Naive thymus-derived CD4-positive, alpha-beta T cell (primary cell): ENCODE results near the gene SELENOO. TPM values are rescaled to one million over a fixed set of nuclear protein-coding genes. Genes with fewer than 3 reads are reported as not detected.

Experiments used
- ATAC-seq: fragments of 150-1000 bp; cut with Tn5 transposase; 2 replicates; pipeline ENCODE4 v1.10.0; 2021; ENCODE audit warnings: mild to moderate bottlenecking, moderate library complexity
- CTCF ChIA-PET: fragments of 350-600 bp; sonication (Branson Sonifier 250); formaldehyde crosslinking; loops from one replicate; lab custom pipeline; 2021; ENCODE audit warnings: antibody characterized with exemption; lab: Charles Lee
- POLR2A ChIA-PET: fragments of 350-600 bp; sonication (Branson Sonifier 250); formaldehyde crosslinking; loops from one replicate; lab custom pipeline; 2021; ENCODE audit warnings: antibody characterized with exemption, inconsistent platforms; lab: Charles Lee
- DNase-seq, 9 donors: peaks; one replicate each; pipeline versions ENCODE4 v3.0.0 to v3.0.0-alpha.2; 2020 to 2022; ENCODE audit warnings: mixed read lengths in 1 of 9
- H3K27ac ChIP-seq: one replicate; pipeline ENCODE4 v1.7.0; 2013; ENCODE audit warnings: mild to moderate bottlenecking, low read depth, low read length, moderate library complexity
- H3K27me3 ChIP-seq, 2 donors: one replicate each; pipeline ENCODE4 v1.7.0; 2013; ENCODE audit warnings: low read length in 2 of 2, mild to moderate bottlenecking in 2 of 2, moderate library complexity in 2 of 2; ENCODE audit not compliant: control insufficient read depth in 2 of 2, insufficient read depth in 2 of 2
- H3K36me3 ChIP-seq, 3 experiments: 1 replicate in 2 of 3; 2 replicates in 1 of 3; pipeline ENCODE4 v1.7.0; 2013; ENCODE audit warnings: low read length in 3 of 3, mild to moderate bottlenecking in 3 of 3, moderate library complexity in 1 of 3; ENCODE audit not compliant: insufficient read depth in 3 of 3, control insufficient read depth in 2 of 3
- H3K4me1 ChIP-seq, 2 donors: one replicate each; pipeline ENCODE4 v1.7.0; 2013; ENCODE audit warnings: low read length in 2 of 2, mild to moderate bottlenecking in 2 of 2, moderate library complexity in 1 of 2; ENCODE audit not compliant: control insufficient read depth in 2 of 2, insufficient read depth in 2 of 2
- H3K4me3 ChIP-seq: 2 replicates; pipeline ENCODE4 v1.7.0; 2013; ENCODE audit warnings: mild to moderate bottlenecking, low read length
- H3K9me3 ChIP-seq, 3 experiments: 1 replicate in 2 of 3; 2 replicates in 1 of 3; pipeline ENCODE4 v1.7.0; 2013; ENCODE audit warnings: low read length in 3 of 3; ENCODE audit not compliant: control insufficient read depth in 2 of 3
- H3K27ac Mint-ChIP-seq, 9 donors: one replicate each; pipeline ENCODE4 v1.8.0; 2020 to 2022; ENCODE audit warnings: mixed read lengths in 9 of 9, mild to moderate bottlenecking in 8 of 9, moderate library complexity in 5 of 9, inconsistent platforms in 2 of 9
- H3K27me3 Mint-ChIP-seq, 5 donors: one replicate each; pipeline ENCODE4 v1.8.0; 2021 to 2022; ENCODE audit warnings: mixed read lengths in 5 of 5, mild to moderate bottlenecking in 1 of 5
- H3K36me3 Mint-ChIP-seq, 5 donors: one replicate each; pipeline ENCODE4 v1.8.0; 2020 to 2022; ENCODE audit warnings: mixed read lengths in 5 of 5, mild to moderate bottlenecking in 3 of 5, inconsistent platforms in 1 of 5
- H3K4me1 Mint-ChIP-seq, 7 donors: one replicate each; pipeline ENCODE4 v1.8.0; 2020 to 2022; ENCODE audit warnings: mixed read lengths in 7 of 7, mild to moderate bottlenecking in 3 of 7, inconsistent platforms in 1 of 7
- H3K4me3 Mint-ChIP-seq, 10 donors: one replicate each; pipeline ENCODE4 v1.8.0; 2020 to 2022; ENCODE audit warnings: mild to moderate bottlenecking in 10 of 10, mixed read lengths in 10 of 10, moderate library complexity in 6 of 10, inconsistent platforms in 2 of 10
- H3K9me3 Mint-ChIP-seq, 11 donors: one replicate each; pipeline ENCODE4 v1.8.0; 2020 to 2022; ENCODE audit warnings: mixed read lengths in 11 of 11, mild to moderate bottlenecking in 4 of 11, inconsistent platforms in 1 of 11, moderate library complexity in 1 of 11
- intact Hi-C, 2 donors: fragments of 100-400 bp; cut with micrococcal nuclease; formaldehyde crosslinking; loops; one replicate each; pipeline ENCODE4 v1.15.1; 2023
- polyA plus RNA-seq, 2 donors: library from polyadenylated mRNA; unstranded; fragments of 300-500 nt; fragmentation: Illumina TruSeq; gene quantifications; one replicate each; pipeline ENCODE4 v1.2.3, GENCODE V29; 2021
- total RNA-seq, 6 experiments: library from RNA in 5 of 6; stranded (reverse) in 5 of 6; gene quantifications; 1 replicate in 5 of 6; 2 replicates in 1 of 6; pipeline ENCODE4 v1.2.3 and lab custom pipeline; 2021 to 2026

The SELENOO gene
- total and polyA plus RNA-seq, 7 experiments from 2014 or later = 3.4 to 36.6 (median 30.6) TPM

DNA sequence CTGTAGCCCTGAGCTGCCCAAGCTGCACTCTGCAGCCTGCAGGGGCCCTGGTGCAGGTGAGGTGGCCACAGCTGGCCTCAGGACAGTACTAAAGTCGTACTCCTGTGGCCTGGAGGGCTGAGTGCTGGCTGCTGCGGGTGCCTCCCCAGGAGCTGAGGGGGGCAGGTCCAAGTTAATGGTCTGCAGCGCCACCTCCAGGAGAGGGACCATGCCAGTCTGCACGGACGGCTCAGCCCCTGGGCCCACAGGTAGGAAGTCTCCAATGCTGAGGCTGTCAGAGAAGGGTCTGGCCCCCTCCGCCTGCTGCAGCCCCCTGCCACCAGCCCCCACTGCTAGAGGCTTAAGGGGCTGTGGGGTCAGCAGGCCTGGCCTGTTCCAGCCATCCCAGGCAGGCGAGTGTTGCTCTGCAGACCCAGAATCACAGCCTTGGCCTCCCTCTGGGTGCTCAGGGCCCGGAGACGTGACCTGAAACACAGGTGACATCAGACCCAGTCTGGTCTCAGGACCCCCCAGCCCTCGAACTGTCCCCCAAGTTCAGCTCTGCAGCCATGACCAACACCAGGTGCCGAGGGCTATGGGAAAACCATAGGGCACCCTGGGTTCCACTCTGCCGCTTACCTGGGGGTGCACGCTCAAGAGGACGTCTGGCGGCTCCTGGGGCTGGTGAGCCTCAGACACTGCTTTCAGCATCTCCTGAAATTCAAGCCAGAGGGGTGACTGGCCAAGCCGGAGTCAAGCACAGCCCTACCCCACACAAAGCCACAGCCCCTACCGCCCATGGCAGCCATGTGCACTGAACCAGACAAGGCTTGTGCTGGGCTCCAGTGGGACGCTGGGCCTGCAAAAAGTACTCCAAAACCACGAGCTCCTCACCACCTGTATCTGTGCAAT, 20.8 kb downstream of the SELENOO start:
- H3K36me3 Mint-ChIP-seq = peaks cover 0 to 16% (median 4%) of the 10 kb centered on the region in 5 donors

DNA sequence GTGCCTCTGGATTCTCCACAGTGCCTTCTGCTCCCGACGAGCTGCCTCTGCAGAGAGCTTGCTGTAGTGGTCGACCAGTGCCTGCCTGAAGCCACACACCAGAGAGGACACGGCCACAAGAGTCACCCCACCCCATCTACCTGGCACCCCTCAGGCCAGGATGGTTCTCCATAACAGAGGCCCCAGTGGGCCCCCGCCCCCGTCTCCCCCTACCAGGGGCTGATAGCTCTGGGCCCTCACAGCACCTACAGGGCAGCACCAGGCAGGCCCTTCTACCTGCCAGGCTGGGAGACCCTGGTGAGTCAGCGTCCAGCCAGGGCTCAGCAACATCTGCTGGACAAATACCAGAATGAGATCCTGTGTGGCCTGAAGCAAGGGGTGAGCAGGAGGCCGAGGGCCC, 21.7 kb downstream of the SELENOO start:
- POLR2A ChIA-PET = no interaction called here
- H3K27ac Mint-ChIP-seq = no peak overlapping the region
- H3K4me3 ChIP-seq = no peak overlapping the region
- H3K9me3 Mint-ChIP-seq = no peaks in the 10 kb centered on the region
- DNase-seq (no peak), ATAC-seq (no peak)
- peaks cover 0 to 4% (median 0%) of the 10 kb centered on the region in 7 donors for H3K4me1 Mint-ChIP-seq
- H3K4me3 Mint-ChIP-seq = no peak overlapping the region
- CTCF ChIA-PET = interaction anchor here (1.0 to 1.6 kb wide), 2 partner anchors 12 to 18 kb away, joined by 3 to 4 read pairs; no protein-coding TSS in a partner anchor
- no peaks in the 10 kb centered on the region for H3K27me3 Mint-ChIP-seq
- H3K27me3 ChIP-seq = no peaks in the 10 kb centered on the region
- peaks cover 0 to 16% (median 4%) of the 10 kb centered on the region in 5 donors for H3K36me3 Mint-ChIP-seq
- H3K27ac ChIP-seq = no peak overlapping the region
- peaks cover 7 to 95% (median 27%) of the 10 kb centered on the region in 3 experiments for H3K36me3 ChIP-seq
- intact Hi-C loops = no loop called here
- no peaks in the 10 kb centered on the region for H3K9me3 ChIP-seq
- H3K4me1 ChIP-seq = no peaks in the 10 kb centered on the region

More for the DNA sequence above, 20.8 kb downstream of the SELENOO start:
- H3K4me3 ChIP-seq = no peak overlapping the region
- no peaks in the 10 kb centered on the region for H3K4me1 ChIP-seq
- Mint-ChIP-seq H3K9me3 (no peaks in the 10 kb centered on the region), H3K4me1 (peaks cover 0 to 4% (median 0%) of the 10 kb centered on the region in 7 donors), H3K27me3 (no peaks in the 10 kb centered on the region), H3K4me3 (no peak overlapping the region), H3K27ac (no peak overlapping the region)
- intact Hi-C loops = no loop called here
- CTCF ChIA-PET = interaction anchor here (1.0 to 1.6 kb wide), 2 partner anchors 11 to 19 kb away, joined by 3 to 4 read pairs; no protein-coding TSS in a partner anchor
- no peak overlapping the region for H3K27ac ChIP-seq
- H3K9me3 ChIP-seq = no peaks in the 10 kb centered on the region
- H3K27me3 ChIP-seq = no peaks in the 10 kb centered on the region
- peaks cover 7 to 95% (median 31%) of the 10 kb centered on the region in 3 experiments for H3K36me3 ChIP-seq
- POLR2A ChIA-PET = interaction anchor here (0.8 kb wide), 1 partner anchor 10 kb away, joined by 7 read pairs; no protein-coding TSS in a partner anchor
- ATAC-seq (no peak), DNase-seq (no peak)

DNA sequence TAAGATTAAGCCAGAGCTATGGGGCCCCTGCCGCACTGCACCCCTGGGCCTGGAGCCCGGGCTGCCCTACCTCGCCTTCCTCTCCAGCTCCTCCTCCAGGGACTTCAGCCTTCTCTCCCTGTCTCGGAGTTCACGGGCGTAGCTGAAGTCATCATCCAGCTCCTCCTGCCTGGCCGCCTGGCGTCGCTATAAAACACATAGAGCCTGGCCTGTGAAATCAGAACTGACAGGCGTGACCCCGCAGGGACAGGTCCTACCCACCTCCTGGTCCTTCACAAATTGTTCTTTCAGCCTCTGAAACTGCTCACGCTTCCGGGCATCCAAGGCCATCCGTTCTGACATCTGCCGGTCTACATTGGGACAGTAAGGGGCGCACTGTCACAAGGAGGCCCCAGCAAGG, 23.3 kb downstream of the SELENOO start:
- H3K4me1 ChIP-seq = no peaks in the 10 kb centered on the region
- Mint-ChIP-seq H3K27ac (peak overlapping the region in 2 of 9 donors; percentile 32 to 37), H3K4me1 (peaks cover 0 to 7% (median 0%) of the 10 kb centered on the region in 7 donors), H3K9me3 (no peaks in the 10 kb centered on the region), H3K4me3 (no peak overlapping the region), H3K27me3 (no peaks in the 10 kb centered on the region), H3K36me3 (peaks cover 0 to 22% (median 4%) of the 10 kb centered on the region in 5 donors)
- intact Hi-C loops = no loop called here
- H3K27ac ChIP-seq = no peak overlapping the region
- H3K4me3 ChIP-seq = no peak overlapping the region
- CTCF ChIA-PET = no interaction called here
- peaks cover 7 to 95% (median 34%) of the 10 kb centered on the region in 3 experiments for H3K36me3 ChIP-seq
- H3K9me3 ChIP-seq = no peaks in the 10 kb centered on the region
- H3K27me3 ChIP-seq = no peaks in the 10 kb centered on the region
- POLR2A ChIA-PET = interaction anchor here (0.8 kb wide), 1 partner anchor 37 kb away, joined by 3 read pairs; no protein-coding TSS in a partner anchor
- DNase-seq = no peak
- ATAC-seq = no peak

DNA sequence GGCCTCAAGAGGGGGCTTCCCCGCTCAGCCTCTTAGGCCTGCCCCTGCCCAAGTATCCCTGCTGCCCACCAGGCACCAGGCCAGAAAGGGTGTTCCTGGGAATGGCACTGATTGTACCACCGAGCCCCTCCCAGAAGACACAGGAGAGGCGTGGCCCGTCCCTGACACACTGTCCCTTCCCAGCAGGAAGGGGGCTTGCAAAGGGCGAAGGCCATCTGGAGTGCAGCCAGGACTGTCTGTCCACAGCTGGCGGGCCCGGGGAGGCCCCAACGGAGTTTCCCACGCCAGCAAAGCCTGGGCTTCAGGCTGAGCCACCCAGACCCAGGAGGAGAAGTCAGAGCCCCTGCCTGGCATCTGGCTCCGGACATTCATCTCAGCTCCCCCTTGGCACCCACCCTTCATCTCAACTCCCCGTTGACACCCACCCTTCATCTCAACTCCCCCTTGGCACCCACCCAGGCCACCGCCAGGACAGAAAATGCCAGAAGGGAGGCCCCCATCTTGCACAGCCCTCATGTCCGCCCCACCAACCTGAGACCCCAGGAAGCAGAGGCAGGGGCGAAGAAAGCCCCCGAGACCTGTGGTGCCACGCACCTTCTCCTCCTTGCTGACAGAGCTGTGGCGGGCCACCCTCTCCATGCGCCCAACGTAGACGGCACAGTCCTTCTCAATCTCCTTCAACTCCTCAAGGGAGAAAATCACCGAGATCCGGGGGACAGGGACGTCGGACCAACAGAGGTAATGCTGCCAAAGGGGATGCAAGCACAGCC, 24.6 kb downstream of the SELENOO start:
- H3K4me3 Mint-ChIP-seq = no peak overlapping the region
- Histone ChIP-seq H3K27ac (no peak overlapping the region), H3K27me3 (no peaks in the 10 kb centered on the region), H3K4me1 (no peaks in the 10 kb centered on the region), H3K36me3 (peaks cover 7 to 92% (median 38%) of the 10 kb centered on the region in 3 experiments), H3K9me3 (no peaks in the 10 kb centered on the region), H3K4me3 (no peak overlapping the region)
- H3K9me3 Mint-ChIP-seq = no peaks in the 10 kb centered on the region
- intact Hi-C loops = no loop called here
- ChIA-PET CTCF (no interaction called here), POLR2A (no interaction called here)
- H3K4me1 Mint-ChIP-seq = peaks cover 0 to 7% (median 0%) of the 10 kb centered on the region in 7 donors
- peaks cover 0 to 30% (median 8%) of the 10 kb centered on the region in 5 donors for H3K36me3 Mint-ChIP-seq
- ATAC-seq (no peak), DNase-seq (no peak)
- peak overlapping the region in 1 of 9 donors; percentile 65 for H3K27ac Mint-ChIP-seq
- H3K27me3 Mint-ChIP-seq = no peaks in the 10 kb centered on the region

DNA sequence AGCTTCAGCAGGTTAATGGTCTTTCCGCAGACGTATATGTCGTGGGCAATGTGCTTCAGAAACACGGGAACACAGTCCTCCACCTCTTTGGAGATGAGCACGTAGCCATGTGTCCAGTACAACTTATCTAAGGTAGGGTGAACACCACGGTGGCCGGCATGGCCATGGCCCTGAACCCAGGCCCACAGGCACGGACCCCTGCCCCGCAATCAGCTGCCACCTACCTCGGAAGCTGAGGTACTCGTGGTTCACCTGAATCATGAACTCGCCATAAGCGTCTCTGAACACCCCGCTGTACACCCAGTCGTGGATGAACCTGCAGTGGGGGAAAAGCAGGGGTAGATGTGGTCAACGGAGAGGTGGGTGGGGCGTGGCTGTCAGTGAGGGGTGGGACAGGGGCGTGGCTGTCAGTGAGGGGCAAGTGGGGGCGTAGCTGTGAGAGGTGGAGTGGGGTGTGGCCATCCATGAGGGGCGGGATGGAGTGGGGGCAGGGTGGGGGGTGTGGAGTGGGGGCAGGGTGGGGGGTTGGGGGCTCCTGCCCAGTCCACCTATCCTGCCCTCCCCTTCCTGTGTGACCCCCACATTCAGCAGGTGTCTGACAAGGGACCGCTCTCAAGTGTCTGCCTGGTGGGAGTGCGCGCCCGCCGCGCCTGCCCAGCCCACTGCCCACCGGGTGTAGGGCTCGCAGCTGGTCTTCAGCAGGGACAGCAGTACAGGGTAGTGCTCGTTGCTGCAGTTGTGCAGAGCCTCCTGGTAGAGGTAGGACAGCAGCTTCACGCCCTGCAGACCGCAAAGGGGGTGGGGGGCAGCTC, 25.5 kb downstream of the SELENOO start:
- ATAC-seq = no peak
- Mint-ChIP-seq H3K4me1 (peaks cover 0 to 7% (median 0%) of the 10 kb centered on the region in 7 donors), H3K4me3 (no peak overlapping the region), H3K27me3 (no peaks in the 10 kb centered on the region), H3K36me3 (peaks cover 0 to 30% (median 8%) of the 10 kb centered on the region in 5 donors), H3K9me3 (no peaks in the 10 kb centered on the region), H3K27ac (no peak overlapping the region)
- Histone ChIP-seq H3K27ac (no peak overlapping the region), H3K9me3 (no peaks in the 10 kb centered on the region), H3K4me1 (no peaks in the 10 kb centered on the region), H3K36me3 (peaks cover 7 to 86% (median 34%) of the 10 kb centered on the region in 3 experiments), H3K27me3 (no peaks in the 10 kb centered on the region), H3K4me3 (no peak overlapping the region)
- no peak for DNase-seq
- intact Hi-C loops = no loop called here
- CTCF ChIA-PET = interaction anchor here (0.6 to 1.0 kb wide), 2 partner anchors 11 to 265 kb away, joined by 3 read pairs; no protein-coding TSS in a partner anchor
- POLR2A ChIA-PET = no interaction called here

DNA sequence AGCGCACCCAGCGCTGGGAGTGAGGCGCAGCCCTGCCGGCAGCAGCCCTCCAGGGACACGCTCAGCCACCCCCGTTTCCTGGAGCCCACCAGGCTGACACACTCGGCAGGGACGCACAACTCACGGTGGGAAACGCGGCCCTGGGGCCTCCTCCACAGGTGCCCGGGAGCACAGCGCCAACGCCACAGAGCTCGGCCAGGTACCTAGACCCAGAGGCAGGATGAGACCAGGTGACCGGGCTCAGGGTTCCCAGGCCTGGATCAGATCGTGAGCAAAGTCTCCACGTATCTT, 26.0 kb downstream of the SELENOO start:
- CTCF ChIA-PET = interaction anchor here (0.9 to 1.0 kb wide), 2 partner anchors 12 to 16 kb away, joined by 3 read pairs; no protein-coding TSS in a partner anchor
- Mint-ChIP-seq H3K9me3 (no peaks in the 10 kb centered on the region), H3K27me3 (no peaks in the 10 kb centered on the region), H3K36me3 (peaks cover 0 to 30% (median 8%) of the 10 kb centered on the region in 5 donors), H3K4me3 (no peak overlapping the region), H3K4me1 (peaks cover 0 to 7% (median 0%) of the 10 kb centered on the region in 7 donors), H3K27ac (no peak overlapping the region)
- Histone ChIP-seq H3K36me3 (peaks cover 5 to 81% (median 34%) of the 10 kb centered on the region in 3 experiments), H3K4me1 (no peaks in the 10 kb centered on the region), H3K9me3 (no peaks in the 10 kb centered on the region), H3K27me3 (no peaks in the 10 kb centered on the region), H3K4me3 (no peak overlapping the region), H3K27ac (no peak overlapping the region)
- ATAC-seq = no peak
- POLR2A ChIA-PET = no interaction called here
- DNase-seq = no peak
- intact Hi-C loops = no loop called here
